GM19043 (cell line): ENCODE measurements around the gene DIS3L2.
"Not testable (repeated sequence)": the region's sequence is repeated elsewhere in the genome, so short reads cannot be mapped to it uniquely, and the experiment has no call there.

Experiments
- ATAC-seq: cut with Tn5 transposase; IDR thresholded peaks from one replicate; pipeline ENCODE4 v1.9.1; 2021; ENCODE audit warnings: low read depth; ENCODE audit not compliant: unreplicated experiment

Gene DIS3L2

DNA sequence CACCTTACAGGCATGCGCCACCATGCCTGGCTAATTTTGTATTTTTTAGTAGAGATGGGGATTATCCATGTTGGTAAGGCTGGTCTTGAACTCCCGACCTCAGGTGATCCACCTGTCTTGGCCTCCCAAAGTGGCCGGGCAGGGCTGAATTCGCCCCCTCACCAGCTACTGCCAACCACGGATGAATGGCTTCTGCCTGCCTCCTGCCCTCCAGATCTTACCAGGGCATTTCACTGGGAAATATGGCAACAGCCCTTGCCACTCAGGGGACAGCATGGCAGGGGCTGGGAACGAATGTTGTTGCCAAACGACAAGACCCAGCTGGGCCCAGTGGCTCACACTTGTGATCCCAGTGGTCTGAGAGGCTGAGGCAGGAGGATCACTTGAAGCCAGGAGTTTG lies 415.2 kb downstream of the DIS3L2 start:
- no peak for ATAC-seq

DNA sequence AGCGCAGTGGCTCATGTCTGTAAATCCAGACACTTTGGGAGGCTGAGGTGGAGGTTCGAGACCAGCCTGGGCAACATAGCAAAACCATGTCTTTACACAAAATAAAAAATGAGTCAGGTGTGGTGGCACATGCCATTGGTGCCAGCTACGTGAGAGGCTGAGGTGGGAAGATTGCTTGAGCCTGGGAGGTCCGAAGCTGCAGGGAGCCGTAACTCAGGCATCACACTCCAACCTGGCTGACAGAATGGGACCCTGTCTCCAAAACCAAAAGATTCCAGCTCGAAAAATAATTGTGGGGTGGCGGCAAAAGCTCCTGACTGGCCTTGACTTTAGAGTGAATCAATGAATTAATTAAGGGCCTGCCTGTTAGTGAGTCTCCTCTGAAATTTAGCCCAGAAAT lies 415.8 kb downstream of the DIS3L2 start:
- ATAC-seq = no peak

DNA sequence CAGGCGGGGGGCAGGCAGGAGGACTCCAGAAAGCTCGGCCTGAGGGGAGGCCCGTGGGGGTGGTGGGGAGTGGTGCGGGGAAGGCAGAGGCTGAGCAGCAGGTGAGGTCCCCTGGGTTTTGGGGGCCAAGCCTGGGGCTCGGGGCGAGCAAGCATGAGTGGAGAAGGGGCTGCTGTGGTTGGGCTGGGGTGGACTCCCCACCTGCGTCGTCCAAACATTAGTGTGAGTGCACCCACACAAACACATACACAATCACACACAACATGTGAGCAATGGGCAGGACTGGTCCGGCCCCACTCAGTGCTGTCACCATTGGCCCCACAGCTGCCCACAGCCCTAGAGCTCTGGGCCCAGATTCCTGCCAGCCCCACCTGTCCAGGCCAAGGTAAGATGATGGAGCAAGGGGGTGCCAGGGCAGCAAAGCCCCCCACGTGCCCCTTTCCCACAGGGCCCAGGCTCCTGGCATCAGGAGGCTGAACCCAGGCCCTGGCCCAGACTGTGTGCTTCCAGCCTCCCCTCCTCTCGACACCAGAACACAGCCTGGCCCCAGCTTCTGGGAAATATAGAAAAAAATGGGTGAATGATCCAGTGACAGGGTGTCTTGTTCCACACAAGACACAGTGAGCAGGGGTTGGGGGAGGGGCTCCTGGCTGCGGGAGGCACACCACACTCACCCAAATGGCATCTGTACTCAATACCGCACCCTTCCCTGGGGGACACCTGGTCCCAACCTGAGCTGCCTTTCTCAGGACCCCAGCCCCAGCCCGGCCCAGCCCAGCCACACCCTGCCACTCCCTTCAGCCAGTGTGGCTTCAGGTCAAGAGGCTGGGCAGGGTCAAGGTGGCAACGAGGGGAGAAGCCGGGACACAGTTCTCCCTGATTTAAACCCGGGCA lies 416.6 kb downstream of the DIS3L2 start:
- ATAC-seq = no peak

DNA sequence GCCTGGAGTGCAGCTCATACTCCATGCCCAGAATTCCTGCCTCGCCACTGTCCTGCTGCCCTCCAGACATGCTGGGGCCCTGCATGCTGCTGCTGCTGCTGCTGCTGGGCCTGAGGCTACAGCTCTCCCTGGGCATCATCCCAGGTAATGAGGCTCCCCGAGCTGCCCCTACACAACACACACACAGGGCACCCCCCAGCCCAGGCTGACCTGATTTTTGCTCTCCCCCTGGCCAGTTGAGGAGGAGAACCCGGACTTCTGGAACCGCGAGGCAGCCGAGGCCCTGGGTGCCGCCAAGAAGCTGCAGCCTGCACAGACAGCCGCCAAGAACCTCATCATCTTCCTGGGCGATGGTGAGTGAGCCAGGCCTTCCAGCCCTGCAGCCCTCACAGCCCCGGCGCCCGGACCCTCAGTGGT lies 417.2 kb downstream of the DIS3L2 start, which contains the start of gene ALPP:
Gene ALPP, plus strand, starts transcription at position 17 of the 417 bp plus-strand sequence. Its CDS starts 52 bp downstream, at position 69.
- not testable (repeated sequence) for ATAC-seq

DNA sequence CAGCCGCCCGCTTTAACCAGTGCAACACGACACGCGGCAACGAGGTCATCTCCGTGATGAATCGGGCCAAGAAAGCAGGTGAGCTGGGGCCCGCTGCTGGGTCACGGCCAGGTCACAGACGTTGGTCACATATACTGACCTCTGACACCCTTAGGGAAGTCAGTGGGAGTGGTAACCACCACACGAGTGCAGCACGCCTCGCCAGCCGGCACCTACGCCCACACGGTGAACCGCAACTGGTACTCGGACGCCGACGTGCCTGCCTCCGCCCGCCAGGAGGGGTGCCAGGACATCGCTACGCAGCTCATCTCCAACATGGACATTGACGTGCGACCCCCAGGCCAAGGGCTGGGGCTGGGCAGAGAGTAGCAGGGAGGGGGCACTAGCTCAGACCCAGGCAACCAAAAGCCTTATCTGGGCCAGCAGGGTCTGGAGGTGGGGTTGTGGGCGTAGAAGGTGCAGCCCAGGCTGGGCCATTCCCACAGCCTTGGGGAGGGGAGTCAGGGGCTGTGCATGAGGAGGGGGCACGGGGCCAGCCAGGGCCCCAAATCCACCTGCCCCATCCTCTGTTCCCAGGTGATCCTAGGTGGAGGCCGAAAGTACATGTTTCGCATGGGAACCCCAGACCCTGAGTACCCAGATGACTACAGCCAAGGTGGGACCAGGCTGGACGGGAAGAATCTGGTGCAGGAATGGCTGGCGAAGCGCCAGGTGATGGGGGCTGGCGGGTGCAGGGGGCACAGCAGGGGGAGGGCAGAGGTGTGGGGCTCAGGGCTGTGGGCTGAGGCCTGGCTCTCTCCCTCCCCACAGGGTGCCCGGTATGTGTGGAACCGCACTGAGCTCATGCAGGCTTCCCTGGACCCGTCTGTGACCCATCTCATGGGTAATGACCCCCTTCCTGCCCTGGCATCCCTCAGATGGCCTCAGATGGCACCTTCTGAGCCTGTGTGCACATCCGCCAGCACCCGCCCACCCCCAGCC lies 418.4 kb downstream of the DIS3L2 start:
- ATAC-seq = not testable (repeated sequence)

DNA sequence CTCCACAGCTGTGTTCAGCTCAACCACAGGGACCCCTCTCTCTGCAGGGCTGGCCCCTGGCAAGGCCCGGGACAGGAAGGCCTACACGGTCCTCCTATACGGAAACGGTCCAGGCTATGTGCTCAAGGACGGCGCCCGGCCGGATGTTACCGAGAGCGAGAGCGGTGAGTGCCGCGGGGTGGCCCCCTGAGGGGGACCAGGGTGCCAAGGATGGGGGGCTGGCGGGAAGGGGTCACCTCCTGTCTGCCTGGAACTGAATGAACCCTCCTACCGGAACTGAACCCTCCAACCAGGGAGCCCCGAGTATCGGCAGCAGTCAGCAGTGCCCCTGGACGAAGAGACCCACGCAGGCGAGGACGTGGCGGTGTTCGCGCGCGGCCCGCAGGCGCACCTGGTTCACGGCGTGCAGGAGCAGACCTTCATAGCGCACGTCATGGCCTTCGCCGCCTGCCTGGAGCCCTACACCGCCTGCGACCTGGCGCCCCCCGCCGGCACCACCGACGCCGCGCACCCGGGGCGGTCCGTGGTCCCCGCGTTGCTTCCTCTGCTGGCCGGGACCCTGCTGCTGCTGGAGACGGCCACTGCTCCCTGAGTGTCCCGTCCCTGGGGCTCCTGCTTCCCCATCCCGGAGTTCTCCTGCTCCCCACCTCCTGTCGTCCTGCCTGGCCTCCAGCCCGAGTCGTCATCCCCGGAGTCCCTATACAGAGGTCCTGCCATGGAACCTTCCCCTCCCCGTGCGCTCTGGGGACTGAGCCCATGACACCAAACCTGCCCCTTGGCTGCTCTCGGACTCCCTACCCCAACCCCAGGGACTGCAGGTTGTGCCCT lies 419.9 kb downstream of the DIS3L2 start:
- not testable (repeated sequence) for ATAC-seq

DNA sequence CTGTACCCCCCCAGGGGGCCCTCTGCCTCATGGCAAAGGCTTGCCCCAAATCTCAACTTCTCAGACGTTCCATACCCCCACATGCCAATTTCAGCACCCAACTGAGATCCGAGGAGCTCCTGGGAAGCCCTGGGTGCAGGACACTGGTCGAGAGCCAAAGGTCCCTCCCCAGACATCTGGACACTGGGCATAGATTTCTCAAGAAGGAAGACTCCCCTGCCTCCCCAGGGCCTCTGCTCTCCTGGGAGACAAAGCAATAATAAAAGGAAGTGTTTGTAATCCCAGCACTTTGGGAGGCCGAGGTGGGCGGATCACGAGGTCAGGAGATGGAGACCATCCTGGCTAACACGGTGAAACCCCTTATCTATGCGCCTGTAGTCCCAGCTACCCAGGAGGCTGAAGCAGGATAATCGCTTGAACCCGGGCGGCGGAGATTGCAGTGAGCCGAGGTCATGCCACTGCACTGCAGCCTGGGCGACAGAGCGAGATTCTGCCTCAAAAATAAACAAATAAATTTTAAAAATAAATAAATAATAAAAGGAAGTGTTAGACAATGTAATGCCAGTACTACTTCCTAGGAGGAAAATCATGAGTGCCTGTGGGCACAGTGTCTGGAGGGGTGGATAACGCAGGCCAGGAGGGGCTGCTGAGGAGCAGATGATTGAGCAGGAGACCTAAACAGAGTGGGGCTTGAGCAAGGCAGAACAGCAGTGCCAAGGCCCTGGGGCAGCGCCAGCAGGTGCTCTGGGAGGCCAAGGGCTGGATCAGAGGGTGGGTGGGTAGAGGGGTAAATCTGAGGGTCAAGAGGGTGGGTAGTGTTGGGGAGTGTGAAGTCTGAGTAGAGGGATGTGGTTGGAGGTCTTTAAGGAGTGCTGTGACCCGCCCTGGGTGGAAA lies 421.1 kb downstream of the DIS3L2 start:
- no peak for ATAC-seq

DNA sequence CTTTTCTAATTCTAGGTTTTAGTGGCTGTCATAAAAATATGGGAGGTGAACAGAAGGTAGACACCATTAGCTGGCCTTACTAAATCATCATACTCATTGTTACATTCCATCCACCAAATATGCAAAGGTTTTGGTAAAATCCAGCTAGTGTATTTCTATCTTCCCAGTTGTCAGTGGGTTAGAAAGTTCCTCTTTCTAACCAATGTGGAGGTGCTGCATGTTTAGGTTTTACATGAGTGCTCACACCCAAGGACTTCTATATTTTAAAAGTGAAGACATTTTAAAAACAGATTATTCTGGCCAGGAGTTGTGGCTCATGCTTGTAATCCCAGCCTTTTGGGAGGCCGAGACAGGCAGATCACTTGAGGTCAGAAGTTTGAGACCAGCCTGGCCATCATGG lies 423.0 kb downstream of the DIS3L2 start:
- ATAC-seq = no peak

DNA sequence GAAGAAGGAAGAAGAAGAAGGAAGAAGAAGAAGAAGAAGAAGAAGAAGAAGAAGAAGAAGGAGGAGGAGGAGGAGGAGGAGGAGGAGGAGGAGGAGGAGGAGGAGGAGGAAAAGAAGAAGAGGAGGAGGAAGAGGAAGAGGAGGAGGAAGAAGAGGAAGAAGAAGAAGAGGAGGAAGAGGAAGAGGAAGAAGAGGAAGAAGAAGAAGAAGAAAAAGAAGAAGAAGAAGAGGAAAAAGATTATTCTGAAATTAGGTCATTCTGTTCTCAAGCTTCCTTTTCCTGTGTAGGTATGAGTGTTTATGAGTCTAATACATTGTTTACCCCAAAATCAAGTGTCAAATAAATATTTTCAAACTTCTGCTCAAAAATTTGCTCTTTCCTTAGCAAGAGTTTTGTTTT lies 423.5 kb downstream of the DIS3L2 start:
- not testable (repeated sequence) for ATAC-seq

DNA sequence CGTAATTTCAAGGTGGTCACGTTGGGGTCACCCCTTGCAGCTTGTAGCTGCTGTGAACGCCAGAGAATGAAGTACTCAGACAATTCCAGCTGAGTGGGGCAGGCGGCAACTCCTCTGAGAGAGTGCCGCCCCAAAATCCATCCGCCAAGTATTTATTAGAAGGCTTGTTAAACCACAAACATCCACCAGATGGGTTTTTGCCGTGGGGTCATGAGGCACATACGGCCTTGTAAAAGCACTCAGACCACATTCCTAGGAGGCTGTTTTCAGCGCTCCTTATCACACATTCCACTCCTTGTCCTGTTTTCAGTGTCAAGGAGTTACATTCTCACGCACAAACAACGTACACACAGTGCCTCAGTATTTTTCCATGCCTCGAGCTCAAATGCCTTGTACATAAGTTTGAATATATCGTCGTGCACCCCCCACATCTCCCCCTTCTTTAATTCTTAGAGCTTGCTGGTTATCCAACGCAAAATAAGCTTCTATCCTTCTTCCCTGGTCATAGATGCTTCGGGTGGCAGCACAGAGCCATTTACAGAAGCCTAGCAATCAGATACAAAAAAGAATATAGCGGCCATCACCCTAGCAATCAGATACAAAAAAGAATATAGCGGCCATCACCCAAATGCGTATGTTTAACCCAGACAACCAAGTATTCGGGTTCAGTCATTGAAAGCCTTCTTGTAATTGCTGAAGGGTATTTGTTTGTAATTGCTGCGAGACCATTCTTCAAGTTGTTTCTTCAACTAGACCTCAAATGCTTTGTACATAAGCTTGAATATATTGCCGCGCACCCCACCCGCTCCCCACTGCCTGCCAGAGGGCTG lies 424.4 kb downstream of the DIS3L2 start:
- no peak for ATAC-seq

DNA sequence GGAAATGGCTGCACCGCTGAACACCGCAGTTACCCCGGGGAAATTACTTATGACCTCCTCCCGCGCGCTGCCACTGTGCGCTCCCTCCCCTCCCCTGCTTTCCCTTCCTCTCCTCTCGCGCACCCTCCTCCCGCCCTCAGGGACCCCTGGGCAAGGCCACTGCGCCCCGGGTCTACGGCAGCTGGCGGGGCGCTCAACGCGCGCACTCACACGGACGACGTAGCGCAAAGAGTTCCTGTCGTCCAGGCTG lies 424.9 kb downstream of the DIS3L2 start:
- no peak for ATAC-seq
